Measurements from ENCODE around the gene MLLT10.

GRCh38 chr10:21720090-21720489 lies 186.1 kb downstream of the MLLT10 start:
- TF ChIP-seq E2F4 (IDR thresholded peaks at IDR 0.05; ENCODE audit: low read depth, low read length) = no peak
- TF ChIP-seq USF2 (IDR thresholded peaks at IDR 0.05; ENCODE audit: borderline replicate concordance, low read depth, low read length) = no peak
- no peak for TF ChIP-seq CTCF (IDR thresholded peaks at IDR 0.05 in 2 of 3, conservative IDR thresholded peaks at IDR 0.05 in 1 of 3; ENCODE audit: control insufficient read depth in 2 of 3, extremely low read depth in 1 of 3, insufficient read depth in 1 of 3, low read depth in 3 of 3, low read length in 3 of 3)
- no peak for TF ChIP-seq SKIL (IDR thresholded peaks at IDR 0.05; ENCODE audit: low read depth, poor library complexity, severe bottlenecking)
- TF ChIP-seq POU2F2 (IDR thresholded peaks at IDR 0.05; ENCODE audit: borderline replicate concordance, low read depth, low read length) = no peak
- TF ChIP-seq EGR1 (IDR thresholded peaks at IDR 0.05; ENCODE audit: borderline replicate concordance in 1 of 2, low read depth in 2 of 2, low read length in 2 of 2) = no peak

All from GM12878 (cell line).